Measurements from ENCODE around the gene LRRC66.

- TF ChIP-seq EP300 (IDR thresholded peaks at IDR 0.05) = no peak
- TF ChIP-seq CTCF (IDR thresholded peaks at IDR 0.05) = no peak
- TF ChIP-seq POLR2AphosphoS5 (IDR thresholded peaks at IDR 0.05) = no peak
- no peak for TF ChIP-seq POLR2A (IDR thresholded peaks at IDR 0.05; ENCODE audit: low read depth)
Observed at GRCh38 chr4:52006887-52007286, 13.3 kb downstream of the LRRC66 start.

Measured in esophagus muscularis mucosa (tissue), 4 donors.